ENCODE results near the gene GAK.
"Not testable (repeated sequence)": the region's sequence is repeated elsewhere in the genome, so short reads cannot be mapped to it uniquely, and the experiment has no call there.

GAK gene

GRCh38 chr4:951594-952468, 19.7 kb upstream of the GAK start:
- FAIRE-seq = no peak

- no peak for FAIRE-seq
These were observed 19.1 kb upstream of the GAK start for GRCh38 chr4:951186-951585.

DNA sequence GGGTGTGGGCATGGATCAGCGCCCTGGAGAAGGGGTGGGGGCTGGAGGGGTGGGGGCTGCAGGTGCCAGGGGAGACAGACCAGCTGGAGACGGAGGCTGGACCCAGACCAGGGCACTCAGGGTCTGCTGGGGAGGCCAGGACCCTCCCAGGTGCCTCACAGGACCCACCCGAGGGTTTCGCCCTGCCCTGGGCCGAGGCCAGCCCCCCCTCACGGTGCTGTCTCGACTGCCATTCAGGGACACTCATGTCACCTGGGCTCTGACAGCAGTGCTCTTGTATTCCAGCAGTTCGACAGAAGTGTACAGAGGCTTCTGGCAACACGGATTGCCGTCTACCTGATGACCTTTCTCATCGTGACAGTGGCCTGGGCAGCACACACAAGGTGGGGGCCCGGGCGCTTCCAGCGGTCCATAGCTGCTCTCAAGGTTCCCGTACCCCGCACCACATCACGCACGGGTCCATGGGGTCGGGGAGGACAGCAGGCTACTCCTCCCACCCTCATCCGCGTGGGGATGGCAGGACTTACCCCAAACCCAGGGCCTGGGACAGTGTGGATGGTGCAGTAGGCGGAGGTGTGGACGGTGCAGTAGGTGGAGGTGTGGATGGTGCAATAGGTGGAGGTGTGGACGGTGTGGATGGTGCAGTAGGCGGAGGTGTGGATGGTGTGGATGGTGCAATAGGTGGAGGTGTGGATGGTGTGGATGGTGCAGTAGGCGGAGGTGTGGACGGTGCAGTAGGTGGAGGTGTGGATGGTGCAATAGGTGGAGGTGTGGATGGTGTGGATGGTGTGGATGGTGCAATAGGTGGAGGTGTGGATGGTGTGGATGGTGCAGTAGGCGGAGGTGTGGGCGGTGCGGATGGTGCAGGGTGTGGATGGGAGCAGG, 18.3 kb upstream of the GAK start:
- FAIRE-seq = no peak

DNA sequence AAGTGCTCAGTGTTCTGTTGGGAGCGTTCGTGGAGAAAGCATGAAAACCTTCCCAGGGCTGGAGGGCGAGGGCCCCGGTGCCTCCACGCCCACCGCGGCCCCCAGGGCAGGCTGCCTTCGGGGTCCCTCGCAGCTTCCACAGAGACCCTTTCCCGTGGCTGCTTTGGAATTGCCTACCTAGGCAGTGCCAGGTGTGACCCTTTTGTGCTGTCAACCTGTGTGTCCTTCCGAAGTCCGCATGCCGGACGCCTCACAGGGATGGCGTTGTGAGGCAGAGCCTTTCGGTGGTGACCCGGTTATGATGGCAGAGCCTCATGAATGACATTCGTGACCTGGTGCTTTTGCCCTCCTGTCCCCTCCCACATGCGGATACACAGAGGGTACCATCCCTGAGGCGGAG, 17.5 kb upstream of the GAK start:
- no peak for FAIRE-seq

GRCh38 chr4:948936-949300, 16.8 kb upstream of the GAK start:
- no peak for FAIRE-seq

GRCh38 chr4:948101-948935, 16.2 kb upstream of the GAK start:
- FAIRE-seq = no peak

- FAIRE-seq = no peak
These were observed 15.4 kb upstream of the GAK start for GRCh38 chr4:947491-947971.

GRCh38 chr4:946517-947471, 14.7 kb upstream of the GAK start:
- no peak for FAIRE-seq

DNA sequence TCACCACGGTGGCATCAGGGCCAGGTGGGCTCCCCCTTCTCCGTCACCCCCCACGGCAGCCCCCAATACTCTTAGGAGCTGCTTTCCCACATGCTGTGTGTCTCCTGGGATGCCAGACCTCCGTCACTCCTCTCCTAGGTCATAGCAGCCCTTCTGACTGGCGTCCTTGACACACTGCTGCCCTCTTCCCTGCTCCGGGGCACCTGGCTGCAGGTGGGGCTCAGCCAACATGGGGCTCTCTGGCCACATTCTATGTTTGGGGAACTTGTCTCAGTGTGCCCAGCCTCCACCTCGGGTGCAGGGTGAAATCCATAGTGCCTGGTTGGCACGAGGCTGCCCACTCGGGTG, 14.0 kb upstream of the GAK start:
- FAIRE-seq = no peak

- no peak for FAIRE-seq
These were observed 13.4 kb upstream of the GAK start for GRCh38 chr4:945274-946102.

GRCh38 chr4:939508-939907, 7.4 kb upstream of the GAK start:
- FAIRE-seq = not testable (repeated sequence)

DNA sequence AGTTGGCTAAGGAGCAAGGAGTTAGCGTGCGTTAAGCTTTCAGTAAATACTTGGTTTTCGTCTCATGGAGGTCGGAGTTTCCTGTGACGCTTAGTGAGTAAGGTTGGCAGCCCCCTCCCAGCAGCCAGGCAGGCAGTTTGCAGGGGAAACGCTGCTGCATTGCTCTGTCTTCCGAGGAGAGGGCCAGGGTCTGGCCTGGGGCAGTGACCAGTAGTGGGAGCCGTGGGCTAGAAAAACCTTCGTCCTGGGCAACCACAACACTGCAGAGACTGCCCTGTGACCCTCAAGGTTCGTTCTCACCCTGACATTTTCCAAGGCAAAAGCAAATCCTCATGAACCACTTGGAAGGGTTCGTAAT, 576 bp upstream of the GAK start:
- no peak for FAIRE-seq

DNA sequence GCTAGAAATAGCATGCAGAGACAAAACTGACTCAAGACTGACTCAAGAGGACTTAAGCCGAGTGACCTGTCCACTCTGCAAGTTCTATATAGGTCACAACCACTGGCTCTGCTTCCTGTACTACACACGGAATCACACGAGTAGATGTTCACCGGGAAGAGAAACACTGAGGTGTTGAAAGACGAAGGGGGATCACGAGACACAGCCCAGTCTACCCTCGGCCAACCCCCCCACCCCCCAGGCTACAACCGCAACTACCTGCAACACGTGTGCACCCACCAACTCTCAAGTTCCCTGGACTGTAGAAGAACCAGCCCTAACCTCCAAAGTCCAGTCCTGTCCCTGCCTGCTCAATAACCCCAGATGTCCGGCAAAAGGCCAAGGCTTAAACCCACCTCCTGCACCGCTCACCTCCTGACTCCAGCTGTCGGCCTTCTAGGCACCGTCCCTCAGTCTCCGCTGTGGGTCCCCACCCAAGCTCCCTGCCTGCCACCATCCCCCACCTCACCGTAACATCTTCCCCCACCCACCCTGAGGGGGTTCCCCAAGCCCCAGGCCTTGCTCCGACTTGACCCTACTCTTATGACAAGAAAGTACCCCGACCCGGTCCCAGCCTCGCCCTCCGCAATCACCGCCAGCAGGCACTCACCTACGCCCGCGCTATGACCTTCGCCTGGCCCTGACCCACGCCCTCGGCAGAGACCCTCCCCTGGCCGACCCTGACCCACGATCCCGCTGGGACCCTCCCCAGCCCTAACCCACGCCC, 739 bp downstream of the GAK start:
- FAIRE-seq = no peak

DNA sequence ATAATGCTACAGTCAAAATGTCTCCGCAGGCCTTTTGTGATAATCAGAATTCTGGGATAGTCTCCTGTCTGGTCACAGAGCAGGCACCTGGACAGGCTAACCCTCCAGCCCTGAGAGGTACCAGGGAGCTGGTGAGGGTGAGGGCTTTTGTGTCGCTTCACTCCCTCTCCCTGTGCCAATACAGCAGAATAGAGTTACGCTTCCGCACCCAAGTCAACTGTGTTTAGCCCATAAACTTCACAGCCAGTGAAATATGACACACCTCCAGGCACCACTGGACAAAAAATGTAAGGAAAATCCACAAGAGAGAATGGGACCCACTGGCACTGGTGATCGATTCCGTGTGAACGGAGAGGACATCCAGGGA, 1.3 kb downstream of the GAK start:
- FAIRE-seq = no peak

DNA sequence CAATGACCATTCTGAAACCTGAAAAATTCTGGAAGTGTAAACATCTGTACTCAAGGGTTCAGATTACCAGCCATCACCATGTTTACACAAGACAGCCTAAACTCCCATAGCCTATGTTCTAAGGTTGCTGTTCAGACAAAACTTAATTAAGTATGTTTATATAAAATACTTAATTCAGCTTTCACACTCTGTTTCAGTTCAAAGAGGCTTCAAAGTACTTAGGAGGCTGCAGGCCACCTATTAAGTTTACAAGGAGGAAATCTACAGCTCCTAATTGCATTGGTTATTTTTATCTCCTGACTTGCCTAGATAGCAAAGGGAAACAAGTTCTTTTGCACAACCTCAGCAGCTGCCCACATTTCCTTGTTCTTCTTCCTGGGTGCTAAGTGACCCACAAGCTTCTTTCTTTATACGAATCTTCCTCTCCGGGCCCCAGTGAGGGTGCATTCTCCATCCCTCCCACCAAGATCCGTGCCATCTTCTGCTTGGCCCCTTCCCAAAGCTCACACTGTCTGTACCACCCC, 2.0 kb downstream of the GAK start:
- no peak for FAIRE-seq

DNA sequence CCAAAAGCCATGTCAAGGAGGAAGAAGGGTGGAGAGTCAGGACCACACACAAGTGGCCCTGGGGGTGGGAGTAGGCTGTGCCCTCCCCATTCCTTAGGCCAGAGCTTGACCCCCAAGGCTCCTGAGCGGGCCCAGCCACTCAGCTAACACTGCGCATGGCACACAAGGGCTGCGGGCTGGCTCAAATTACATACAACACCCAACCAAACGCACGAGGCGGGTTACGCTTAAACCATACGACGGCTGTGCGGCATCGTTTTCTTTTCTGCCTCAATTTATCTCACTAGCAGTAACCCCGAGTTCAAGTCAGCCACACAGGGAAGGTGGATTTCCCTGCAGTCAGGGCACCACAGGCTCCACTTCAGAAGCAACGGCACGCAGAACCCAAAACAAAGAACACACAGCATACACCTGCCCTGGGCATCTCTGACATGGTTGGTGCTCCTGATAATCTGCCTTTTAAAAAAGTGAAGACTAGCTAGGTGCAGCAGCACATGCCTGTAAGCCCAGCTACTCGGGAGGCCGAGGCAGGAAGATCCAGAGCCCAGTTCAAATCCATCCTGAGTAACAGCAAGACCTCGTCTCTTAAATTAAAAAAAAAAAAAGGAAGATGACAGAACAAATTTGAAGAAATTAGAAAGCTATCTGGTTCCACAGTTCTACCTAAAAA, 2.9 kb downstream of the GAK start:
- no peak for FAIRE-seq

DNA sequence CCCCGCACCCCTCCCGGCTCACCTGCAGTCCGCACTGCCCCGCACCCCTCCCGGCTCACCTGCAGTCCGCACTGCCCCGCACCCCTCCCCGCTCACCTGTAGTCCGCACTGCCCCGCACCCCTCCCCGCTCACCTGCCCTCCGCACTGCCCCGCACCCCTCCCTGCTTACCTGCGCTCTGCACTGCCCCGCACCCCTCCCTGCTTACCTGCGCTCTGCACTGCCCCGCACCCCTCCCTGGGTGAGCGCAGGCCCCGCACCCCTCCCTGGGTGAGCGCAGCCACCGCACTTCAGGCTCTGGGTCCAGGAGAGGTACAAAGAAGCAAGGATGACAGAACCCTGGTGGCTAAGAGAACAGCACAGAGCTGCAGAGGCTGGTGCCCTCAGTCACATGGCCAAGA, 4.5 kb downstream of the GAK start:
- FAIRE-seq = not testable (repeated sequence)

GRCh38 chr4:926538-926937, 5.6 kb downstream of the GAK start:
- FAIRE-seq = no peak

DNA sequence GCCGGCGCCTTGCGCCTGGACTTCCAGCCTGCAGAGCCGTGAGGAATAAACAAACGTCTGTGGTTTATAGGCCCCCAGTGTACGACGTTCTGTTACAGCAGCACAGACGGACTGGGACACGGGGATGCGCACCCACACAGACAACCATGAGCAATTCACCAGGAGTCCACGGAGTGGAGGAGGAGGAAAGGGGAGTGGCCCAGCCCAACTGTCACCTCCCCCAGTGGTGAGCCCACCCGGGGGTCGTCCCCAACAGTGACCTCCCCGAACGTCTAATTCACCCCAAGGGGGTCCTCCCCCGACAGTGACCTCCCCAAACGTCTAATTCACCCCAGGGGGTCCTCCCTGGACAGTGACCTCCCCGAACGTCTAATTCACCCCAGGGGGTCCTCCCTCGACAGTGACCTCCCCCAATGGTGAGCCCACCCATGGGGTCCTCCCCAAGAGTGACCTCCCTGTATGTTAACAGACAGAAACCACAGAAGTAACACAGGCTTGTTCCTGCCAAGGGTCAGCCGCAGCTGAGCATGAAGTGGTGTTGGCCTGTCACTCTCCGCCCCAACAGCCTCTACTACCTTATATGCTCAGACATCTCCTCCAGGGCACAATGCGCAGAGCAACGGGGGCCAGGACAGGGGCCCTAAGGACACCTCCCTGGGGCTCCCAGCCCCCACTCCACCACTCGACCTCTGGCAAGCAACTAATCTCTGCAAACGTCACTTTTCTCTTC, 6.2 kb downstream of the GAK start:
- no peak for FAIRE-seq
